Measurements from ENCODE around the gene AKR7A3.
"Not testable (repeated sequence)": the region's sequence is repeated elsewhere in the genome, so short reads cannot be mapped to it uniquely, and the experiment has no call there.

AKR7A3 gene

DNA sequence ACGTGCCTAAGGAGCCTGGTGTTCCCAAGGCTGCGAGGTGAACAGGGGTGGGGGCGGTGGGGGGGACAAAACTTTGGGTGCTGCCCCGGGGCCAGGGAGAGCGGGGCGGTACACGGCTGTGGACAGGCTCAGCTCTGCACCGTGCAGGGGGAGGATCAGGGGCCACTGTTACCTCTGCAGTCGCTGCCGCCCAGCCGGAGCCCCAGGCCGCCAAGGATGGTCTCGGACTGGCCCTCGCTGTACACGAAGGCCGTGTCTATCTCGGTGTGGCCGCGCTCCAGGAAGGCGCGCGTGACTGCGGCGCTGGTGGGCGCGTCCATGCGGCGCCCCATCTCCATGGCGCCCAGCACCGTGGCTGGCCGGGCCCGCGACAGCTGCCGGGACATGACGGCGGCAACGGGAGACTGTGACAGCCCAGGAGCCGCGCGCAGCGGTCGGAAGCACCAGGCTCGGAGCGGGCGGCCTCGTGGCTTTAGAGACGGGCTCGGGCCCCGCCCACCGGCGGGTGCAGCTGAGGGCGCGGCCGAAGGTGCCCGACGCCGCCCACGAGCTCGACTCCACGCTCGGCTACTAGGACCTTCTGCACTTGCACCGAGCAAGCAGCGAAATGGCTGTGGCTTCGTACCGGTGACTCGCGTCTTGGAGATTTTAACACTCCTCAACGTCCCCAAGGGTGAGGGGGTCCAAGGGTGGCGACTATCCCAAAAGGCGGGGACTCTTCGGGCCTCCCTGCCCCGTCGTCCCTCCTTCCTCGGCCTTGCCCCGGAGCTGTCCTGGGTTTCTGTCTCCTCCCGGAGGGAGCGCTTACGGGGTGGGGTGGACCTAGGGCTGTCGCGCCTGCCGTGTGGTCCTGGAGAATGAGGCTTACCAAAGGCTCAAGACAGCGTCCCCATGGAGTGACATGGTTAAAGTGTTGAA lies at the start of gene AKR7A3:
Gene AKR7A3, minus strand, starts transcription at position 447 of the 918 bp plus-strand sequence. Its CDS starts 61 bp downstream, at position 386.
- H3K4me3 ChIP-seq; in situ Hi-C loops (cut with MboI; ENCODE audit: low sequenced_read_pairs); H3K36me3 ChIP-seq (replicated peaks); H3K9me3 ChIP-seq; DNase-seq (ENCODE audit: low spot score in 2 of 2); H3K4me1 ChIP-seq; H3K27me3 ChIP-seq (ENCODE audit: low read depth): not testable (repeated sequence)

DNA sequence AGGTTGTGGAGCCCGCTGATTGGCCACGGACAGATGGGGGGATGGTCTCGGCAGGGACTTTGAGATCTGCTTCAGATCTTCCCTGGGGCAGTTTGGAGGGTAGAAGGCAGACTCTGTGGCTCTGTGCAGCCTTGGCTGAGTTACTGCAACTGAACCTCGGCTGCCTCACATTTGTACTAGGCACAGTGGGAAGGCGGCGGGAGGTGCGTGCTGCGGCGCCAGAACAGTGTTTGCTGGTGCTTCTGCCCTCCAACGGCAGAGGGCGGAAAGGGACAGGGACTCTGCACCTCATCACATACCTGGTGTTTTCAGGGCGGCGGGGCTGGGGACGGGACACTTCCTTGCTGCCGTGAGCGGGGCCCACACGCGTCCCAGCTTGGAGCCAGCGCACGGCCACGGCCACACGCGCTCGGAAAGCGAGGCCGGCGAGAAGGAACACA lies 49.8 kb upstream of the AKR7A3 start:
- in situ Hi-C loops (cut with MboI; ENCODE audit: low sequenced_read_pairs), result no loop called here
- Histone ChIP-seq H3K4me1 (no peaks in the 10 kb centered on the region), H3K9me3 (no peaks in the 10 kb centered on the region), H3K27me3 (ENCODE audit: low read depth) (no peaks in the 10 kb centered on the region), H3K36me3 (replicated peaks) (peaks cover 14% of the 10 kb centered on the region), H3K4me3 (no peak overlapping the region)
- peak in 1 of 2 experiments; percentile 26 for DNase-seq (ENCODE audit: low spot score in 2 of 2)

DNA sequence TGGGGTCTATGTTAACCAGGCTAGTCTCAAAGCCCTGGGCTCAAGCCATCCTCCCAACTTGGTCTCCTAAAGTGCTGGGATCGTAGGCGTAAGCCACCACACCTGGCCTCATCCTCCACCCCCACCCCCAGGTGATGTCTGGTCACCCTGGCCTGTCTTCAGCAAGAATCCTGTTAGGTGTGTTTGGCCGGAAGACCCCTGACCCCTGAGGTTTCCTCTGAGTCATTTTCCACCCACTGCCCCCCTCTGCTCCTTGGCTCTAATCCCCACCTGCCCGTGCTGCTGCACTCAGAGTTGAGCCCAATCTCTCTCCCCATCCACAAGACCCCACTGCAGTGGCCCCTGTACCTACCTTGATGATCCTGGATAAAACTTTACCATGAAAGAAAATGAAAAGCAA lies 48.7 kb upstream of the AKR7A3 start:
- Histone ChIP-seq H3K4me1 (no peaks in the 10 kb centered on the region), H3K36me3 (replicated peaks) (peaks cover 9% of the 10 kb centered on the region), H3K9me3 (no peaks in the 10 kb centered on the region), H3K27me3 (ENCODE audit: low read depth) (no peaks in the 10 kb centered on the region), H3K4me3 (no peak overlapping the region)
- no peak for DNase-seq (ENCODE audit: low spot score in 2 of 2)
- in situ Hi-C loops (cut with MboI; ENCODE audit: low sequenced_read_pairs), result no loop called here

DNA sequence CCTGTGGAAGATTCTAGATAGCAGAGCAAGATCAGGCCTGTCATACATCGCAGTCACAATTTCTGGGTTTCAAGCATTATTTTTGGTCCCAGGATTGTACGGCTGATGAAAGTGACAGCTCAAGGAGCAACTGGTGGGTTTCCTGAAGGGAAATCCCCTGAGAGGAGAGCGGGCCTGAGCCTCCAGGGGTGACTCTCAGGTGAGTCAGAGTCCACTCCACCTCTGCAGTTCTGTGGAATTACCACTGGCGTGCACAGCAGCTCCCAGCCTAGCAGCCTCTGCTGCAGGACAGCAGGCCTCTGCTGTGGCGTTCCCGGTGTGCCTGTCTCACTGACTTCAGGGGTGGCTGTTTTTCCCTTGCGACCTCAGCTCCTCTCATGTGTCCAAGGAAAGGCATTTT lies 48.0 kb upstream of the AKR7A3 start:
- H3K27me3 ChIP-seq (ENCODE audit: low read depth), result no peaks in the 10 kb centered on the region

DNA sequence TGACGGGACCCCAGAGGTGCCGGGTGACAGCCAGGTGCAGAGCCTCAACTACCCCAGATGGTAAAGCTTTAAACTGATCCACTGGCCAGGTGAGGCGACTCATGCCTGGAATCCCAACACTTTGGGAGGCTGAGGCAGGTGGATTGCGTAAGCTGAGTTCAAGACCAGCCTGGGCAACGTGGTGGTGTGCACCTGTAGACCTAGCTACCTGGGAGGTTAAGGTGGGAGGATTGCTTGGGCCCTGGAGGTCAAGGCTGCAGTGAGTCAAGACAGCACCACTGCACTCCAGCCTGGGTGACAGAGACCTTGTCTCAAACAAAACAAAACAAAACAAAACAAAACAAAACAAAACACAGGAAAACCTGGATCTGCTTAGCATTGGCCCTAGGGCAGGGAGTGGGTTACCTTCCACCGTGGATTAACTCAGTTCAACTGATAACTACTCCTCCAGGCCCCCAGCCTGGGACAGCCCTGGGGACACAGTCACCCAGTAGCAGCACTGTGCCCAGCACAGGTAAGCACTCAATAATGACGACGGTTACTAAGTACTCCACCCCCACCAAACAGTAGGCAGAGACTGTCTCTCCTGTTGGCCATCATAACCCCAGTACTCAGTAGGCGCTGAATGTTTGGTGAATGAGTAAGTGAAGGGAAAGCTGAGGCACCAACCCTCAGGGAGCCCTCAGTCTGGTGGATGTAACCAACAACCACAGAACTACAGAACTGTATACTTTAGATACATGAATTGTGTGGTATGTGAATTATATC lies 45.2 kb upstream of the AKR7A3 start:
- Histone ChIP-seq H3K4me3 (no peak overlapping the region), H3K9me3 (no peaks in the 10 kb centered on the region), H3K27me3 (ENCODE audit: low read depth) (no peaks in the 10 kb centered on the region), H3K36me3 (replicated peaks) (no peaks in the 10 kb centered on the region), H3K4me1 (no peaks in the 10 kb centered on the region)
- DNase-seq (ENCODE audit: low spot score in 2 of 2), result no peak
- in situ Hi-C loops (cut with MboI; ENCODE audit: low sequenced_read_pairs), result no loop called here

More for the DNA sequence above, 48.0 kb upstream of the AKR7A3 start:
- Histone ChIP-seq H3K36me3 (replicated peaks) (peaks cover 2% of the 10 kb centered on the region), H3K9me3 (no peaks in the 10 kb centered on the region), H3K4me3 (no peak overlapping the region), H3K4me1 (no peaks in the 10 kb centered on the region)
- DNase-seq (ENCODE audit: low spot score in 2 of 2), result no peak
- in situ Hi-C loops (cut with MboI; ENCODE audit: low sequenced_read_pairs), result no loop called here

DNA sequence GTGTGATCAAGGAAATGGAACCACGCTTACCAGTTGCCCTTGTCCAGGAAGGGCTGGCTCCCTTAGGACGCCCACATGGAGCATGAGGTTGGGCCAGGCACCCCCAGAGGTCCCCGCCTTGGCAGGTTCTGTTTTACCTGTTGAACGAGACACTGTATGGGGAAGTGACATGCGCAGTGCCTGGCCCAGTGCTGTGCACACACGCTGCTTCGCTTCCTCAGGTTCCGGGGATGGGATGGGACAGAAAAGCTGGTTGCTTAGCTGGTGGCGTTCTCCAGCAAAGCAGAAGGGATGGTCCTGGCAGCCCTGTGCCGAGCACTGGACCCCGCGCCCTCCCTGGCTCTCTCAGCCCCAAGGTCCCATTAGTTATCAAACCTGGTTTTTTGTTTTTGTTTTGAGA lies 44.3 kb upstream of the AKR7A3 start:
- Histone ChIP-seq H3K27me3 (ENCODE audit: low read depth) (no peaks in the 10 kb centered on the region), H3K4me3 (no peak overlapping the region), H3K9me3 (no peaks in the 10 kb centered on the region), H3K36me3 (replicated peaks) (0 out of 2 replicates have a peak, but pooled peaks cover 1% of the 10 kb centered on the region), H3K4me1 (no peaks in the 10 kb centered on the region)
- in situ Hi-C loops (cut with MboI; ENCODE audit: low sequenced_read_pairs), result no loop called here
- DNase-seq (ENCODE audit: low spot score in 2 of 2), result no peak

DNA sequence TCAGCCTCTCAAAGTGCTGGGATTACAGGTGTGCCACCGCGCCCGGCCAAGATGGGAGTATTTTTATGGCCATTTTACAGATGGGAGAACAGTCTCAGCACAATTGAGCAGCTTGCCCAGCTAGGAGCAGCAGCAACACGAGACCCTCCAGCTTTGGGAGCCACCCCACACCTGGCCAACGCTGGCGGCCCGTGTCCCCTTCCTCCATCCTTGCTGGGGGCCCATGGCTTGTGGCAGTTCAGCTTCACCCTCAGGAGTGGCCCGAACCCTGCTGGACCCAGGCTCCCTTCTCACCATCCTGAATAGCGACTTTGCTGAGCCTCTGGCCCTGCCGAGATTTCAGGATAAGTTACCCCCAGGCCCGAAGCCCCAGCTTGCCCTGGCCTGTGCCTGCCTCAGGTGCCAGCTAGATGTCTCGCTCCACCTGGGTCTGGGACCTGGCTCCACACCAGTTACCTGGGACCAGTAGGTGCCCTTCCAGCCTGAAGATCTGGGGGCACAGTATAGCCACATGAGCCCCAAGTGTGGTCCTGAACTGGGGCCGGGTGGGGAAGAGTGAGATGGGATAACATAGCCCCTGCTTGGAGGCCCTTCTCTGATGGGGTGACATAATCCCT lies 42.8 kb upstream of the AKR7A3 start:
- no peaks in the 10 kb centered on the region for H3K9me3 ChIP-seq
- H3K4me3 ChIP-seq, result no peak overlapping the region
- no peak for DNase-seq (ENCODE audit: low spot score in 2 of 2)
- in situ Hi-C loops (cut with MboI; ENCODE audit: low sequenced_read_pairs), result no loop called here
- H3K4me1 ChIP-seq, result no peaks in the 10 kb centered on the region
- H3K36me3 ChIP-seq (replicated peaks), result 0 out of 2 replicates have a peak, but pooled peaks cover 3% of the 10 kb centered on the region
- H3K27me3 ChIP-seq (ENCODE audit: low read depth), result no peaks in the 10 kb centered on the region

DNA sequence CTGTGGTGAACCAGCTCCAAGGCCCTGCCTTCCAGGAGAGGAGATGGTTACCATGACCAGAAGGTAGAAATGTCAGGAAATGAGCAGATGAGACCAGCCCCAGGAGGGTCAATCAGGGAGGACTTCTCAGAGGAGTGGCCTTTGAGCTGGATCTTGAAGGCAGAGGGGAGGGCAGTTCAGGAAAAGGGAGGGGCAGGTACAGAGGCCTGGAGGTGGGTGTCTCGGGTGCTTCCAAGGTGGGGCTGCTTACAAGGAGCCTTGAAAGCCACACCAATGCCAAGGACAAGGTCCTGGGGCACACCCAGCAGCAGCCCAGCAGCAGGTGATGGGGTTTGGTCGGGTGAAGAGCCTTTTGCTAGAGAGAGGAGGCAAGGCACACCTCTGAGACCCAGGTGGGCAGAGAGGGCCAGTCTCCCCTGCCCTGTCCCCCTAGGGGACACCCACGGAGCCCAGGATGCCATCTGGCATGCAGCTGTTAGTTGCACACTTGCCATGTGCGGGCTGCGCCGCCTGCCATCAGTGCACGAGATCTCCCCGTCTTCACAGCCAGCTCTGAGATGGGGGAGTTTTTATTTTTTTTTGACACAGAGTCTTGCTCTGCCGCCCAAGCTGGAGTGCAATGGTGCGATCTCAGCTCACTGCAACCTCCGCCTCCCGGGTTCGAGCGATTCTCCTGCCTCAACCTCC lies 42.0 kb upstream of the AKR7A3 start:
- Histone ChIP-seq H3K9me3 (no peaks in the 10 kb centered on the region), H3K4me1 (no peaks in the 10 kb centered on the region), H3K4me3 (no peak overlapping the region), H3K36me3 (replicated peaks) (0 out of 2 replicates have a peak, but pooled peaks cover 3% of the 10 kb centered on the region), H3K27me3 (ENCODE audit: low read depth) (no peaks in the 10 kb centered on the region)
- no peak for DNase-seq (ENCODE audit: low spot score in 2 of 2)
- in situ Hi-C loops (cut with MboI; ENCODE audit: low sequenced_read_pairs), result no loop called here

DNA sequence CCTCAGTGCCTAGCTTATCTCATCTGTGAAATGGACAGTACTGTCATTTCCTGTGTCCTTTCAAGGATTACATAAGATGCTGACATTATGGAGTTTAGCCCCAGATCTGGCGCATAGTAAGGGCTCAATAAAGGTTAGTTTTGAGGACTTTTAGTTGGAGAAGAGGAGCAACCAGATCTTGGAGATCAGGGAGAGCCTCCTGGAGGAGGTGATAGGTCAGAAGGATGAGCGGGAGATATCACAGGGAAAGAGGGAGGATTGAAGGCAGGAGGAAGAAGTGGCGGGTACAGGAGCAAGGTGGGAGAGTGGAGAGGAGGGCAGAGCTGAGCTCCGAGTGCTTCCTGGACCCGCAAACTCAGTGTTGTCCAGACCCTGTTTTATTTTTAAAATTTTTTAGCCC lies 41.0 kb upstream of the AKR7A3 start:
- Histone ChIP-seq H3K4me1 (no peaks in the 10 kb centered on the region), H3K36me3 (replicated peaks) (0 out of 2 replicates have a peak, but pooled peaks cover 3% of the 10 kb centered on the region), H3K27me3 (ENCODE audit: low read depth) (no peaks in the 10 kb centered on the region), H3K4me3 (no peak overlapping the region), H3K9me3 (no peaks in the 10 kb centered on the region)
- no peak for DNase-seq (ENCODE audit: low spot score in 2 of 2)
- in situ Hi-C loops (cut with MboI; ENCODE audit: low sequenced_read_pairs), result no loop called here

DNA sequence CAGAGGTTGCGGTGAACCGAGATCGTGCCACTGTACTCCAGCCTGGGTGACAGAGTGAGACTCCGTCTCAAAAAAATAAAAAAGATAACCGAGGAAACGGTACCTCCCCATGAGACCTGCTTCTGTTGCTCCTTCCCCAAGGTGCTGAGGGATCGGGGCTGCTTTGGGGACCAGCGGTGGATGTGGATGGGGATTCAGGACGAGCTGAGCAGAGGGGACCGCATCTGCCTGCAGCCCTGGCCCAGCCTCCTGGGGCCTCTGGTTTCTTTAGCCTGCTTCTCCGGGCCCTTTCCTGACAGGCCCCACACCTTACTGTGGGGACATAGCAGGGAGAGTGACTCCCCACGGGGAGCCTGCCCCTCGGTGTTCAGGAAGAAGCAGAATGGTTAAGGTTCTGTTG lies 40.6 kb upstream of the AKR7A3 start:
- H3K27me3 ChIP-seq (ENCODE audit: low read depth), result no peaks in the 10 kb centered on the region
- H3K9me3 ChIP-seq, result no peaks in the 10 kb centered on the region
- no peak overlapping the region for H3K4me3 ChIP-seq
- no peaks in the 10 kb centered on the region for H3K4me1 ChIP-seq
- in situ Hi-C loops (cut with MboI; ENCODE audit: low sequenced_read_pairs), result no loop called here
- H3K36me3 ChIP-seq (replicated peaks), result 0 out of 2 replicates have a peak, but pooled peaks cover 3% of the 10 kb centered on the region
- no peak for DNase-seq (ENCODE audit: low spot score in 2 of 2)

DNA sequence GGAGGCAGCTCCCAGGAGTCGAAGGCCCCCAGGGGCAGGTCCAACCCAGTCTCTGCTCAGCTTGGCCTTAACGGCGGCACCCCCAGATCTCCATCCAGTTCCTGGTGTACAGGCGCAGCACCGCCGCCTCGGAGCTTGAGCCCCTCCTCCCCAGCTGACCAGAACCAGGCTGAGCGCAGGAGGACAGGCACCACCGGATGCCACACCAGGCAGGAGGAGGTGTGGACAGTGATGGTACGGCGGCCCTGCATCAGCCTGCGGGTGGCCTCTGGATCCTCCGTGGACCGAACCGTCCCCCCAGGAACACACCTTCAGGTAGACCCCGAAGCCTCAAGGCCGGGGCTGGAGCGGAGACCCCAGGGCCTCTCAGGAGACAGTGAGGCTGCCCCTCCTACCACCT lies 39.9 kb upstream of the AKR7A3 start:
- no peak for DNase-seq (ENCODE audit: low spot score in 2 of 2)
- H3K4me3 ChIP-seq, result no peak overlapping the region
- no peaks in the 10 kb centered on the region for H3K4me1 ChIP-seq
- in situ Hi-C loops (cut with MboI; ENCODE audit: low sequenced_read_pairs), result no loop called here
- H3K27me3 ChIP-seq (ENCODE audit: low read depth), result no peaks in the 10 kb centered on the region
- 0 out of 2 replicates have a peak, but pooled peaks cover 3% of the 10 kb centered on the region for H3K36me3 ChIP-seq (replicated peaks)
- H3K9me3 ChIP-seq, result no peaks in the 10 kb centered on the region

DNA sequence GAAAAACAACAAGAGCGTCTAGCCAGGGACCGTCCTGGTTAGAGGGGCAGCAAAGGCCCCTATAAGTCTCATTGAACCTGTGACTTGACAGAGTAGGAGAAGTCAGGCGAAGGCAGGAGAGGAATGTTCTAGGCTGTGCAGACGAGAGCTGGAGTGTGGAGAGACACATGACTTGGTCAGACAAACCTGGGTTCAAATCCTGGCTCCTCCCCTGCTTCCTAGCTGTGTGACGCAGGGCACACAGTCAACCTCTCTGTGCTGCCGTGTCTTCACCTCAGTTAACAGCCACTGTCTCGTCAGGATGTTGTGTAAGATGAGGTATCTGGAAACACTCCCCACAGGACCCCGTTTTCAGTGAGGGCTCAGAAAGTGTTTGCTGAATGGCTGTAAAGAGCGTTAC lies 39.2 kb upstream of the AKR7A3 start:
- H3K27me3 ChIP-seq (ENCODE audit: low read depth), result no peaks in the 10 kb centered on the region
- no peak for DNase-seq (ENCODE audit: low spot score in 2 of 2)
- in situ Hi-C loops (cut with MboI; ENCODE audit: low sequenced_read_pairs), result no loop called here
- 0 out of 2 replicates have a peak, but pooled peaks cover 3% of the 10 kb centered on the region for H3K36me3 ChIP-seq (replicated peaks)
- H3K4me3 ChIP-seq, result no peak overlapping the region
- H3K4me1 ChIP-seq, result no peaks in the 10 kb centered on the region
- H3K9me3 ChIP-seq, result no peaks in the 10 kb centered on the region

DNA sequence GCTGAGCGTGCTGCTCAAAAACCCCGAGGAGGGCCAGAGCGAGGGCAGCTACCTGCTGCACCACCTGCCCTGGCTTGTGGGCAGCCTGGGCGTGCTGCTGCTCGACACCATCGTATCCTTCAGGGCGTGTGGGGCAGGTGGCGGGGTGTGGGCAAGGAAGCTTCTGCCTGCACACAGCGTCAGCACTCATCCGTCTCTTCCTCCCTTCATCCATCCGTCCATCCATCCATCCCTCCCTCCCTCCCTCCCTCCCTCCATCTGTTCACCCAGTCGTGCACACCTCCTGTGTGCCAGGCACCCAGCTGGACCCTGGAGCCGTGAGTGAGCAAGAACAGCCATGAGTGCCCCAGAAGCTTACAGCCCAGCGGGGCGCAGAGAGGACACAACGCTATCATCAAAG lies 38.7 kb upstream of the AKR7A3 start:
- in situ Hi-C loops (cut with MboI; ENCODE audit: low sequenced_read_pairs), result no loop called here
- Histone ChIP-seq H3K4me3 (no peak overlapping the region), H3K36me3 (replicated peaks) (peaks cover 3% of the 10 kb centered on the region; the same call in 1 of the 2 replicates), H3K4me1 (no peaks in the 10 kb centered on the region), H3K27me3 (ENCODE audit: low read depth) (no peaks in the 10 kb centered on the region), H3K9me3 (no peaks in the 10 kb centered on the region)
- DNase-seq (ENCODE audit: low spot score in 2 of 2), result no peak

Data from HAP-1 (cell line).